Tibial nerve (tissue), 4 donors: ENCODE measurements around the gene NFAM1.

Source experiments
- CTCF ChIP-seq, 5 experiments: fragments of 200-600 bp in 3 of 5; fragments of 450-650 bp in 2 of 5; sonication (generic) in 3 of 5; IDR thresholded peaks; one replicate each; pipeline ENCODE4 v1.5.1; 2016 to 2019; ENCODE audit warnings: antibody characterized with exemption in 5 of 5, mild to moderate bottlenecking in 3 of 5, moderate library complexity in 2 of 5
- EP300 ChIP-seq, 2 donors: sonication (generic); formaldehyde crosslinking; IDR thresholded peaks; one replicate each; pipeline ENCODE4 v1.6.1; 2017; ENCODE audit warnings: antibody characterized with exemption in 2 of 2, mild to moderate bottlenecking in 1 of 2

GRCh38 chr22:42365111-42365865, 66.9 kb downstream of the NFAM1 start:
- TF ChIP-seq CTCF (IDR thresholded peaks at IDR 0.05), result no peak
- TF ChIP-seq EP300 (IDR thresholded peaks at IDR 0.05), result no peak
